ENCODE measurements around the gene RASSF5. TPM values are rescaled to one million over a fixed set of nuclear protein-coding genes. Genes with fewer than 3 reads are reported as not detected.

Gene RASSF5
- total and polyA plus RNA-seq, 10 of the 15 experiments (the other 5 are each of a cell fraction or from before 2014, with no cell fraction given) = 14.0 to 89.6 (median 68.9) TPM

- TF ChIP-seq BCLAF1 (IDR thresholded peaks at IDR 0.05) = no peak
- TF ChIP-seq POLR2AphosphoS2 (IDR thresholded peaks at IDR 0.05; ENCODE audit: low read depth, low read length) = no peak
- no peak for TF ChIP-seq RAD51 (IDR thresholded peaks at IDR 0.05)
- no peak for TF ChIP-seq ATF2 (IDR thresholded peaks at IDR 0.05; ENCODE audit: low read length)
- peak in 1 of 2 experiments; percentile 59; a peak in 1 of 4 replicates for TF ChIP-seq IKZF2 (IDR thresholded peaks at IDR 0.05)
Observed at GRCh38 chr1:206472454-206472853, 34.9 kb upstream of the RASSF5 start (continued).

GRCh38 chr1:206472886-206473285, 34.4 kb upstream of the RASSF5 start:
- no peak for ATAC-seq
- RAD21 ChIA-PET (ENCODE audit: unreplicated experiment) = no interaction called here
- intact Hi-C loops (cut with micrococcal nuclease; ENCODE audit: unreplicated experiment) = loop anchor here (5.0 kb wide), 1 partner anchor 84 kb away; no protein-coding TSS in a partner anchor

More at GRCh38 chr1:206472886-206473285, 34.4 kb upstream of the RASSF5 start:
- Histone ChIP-seq H3K36me3 (ENCODE audit: control insufficient read depth in 2 of 2, insufficient read depth in 2 of 2, low read length in 1 of 2) (peaks cover 26 to 27% of the 10 kb centered on the region in 2 experiments), H2AFZ (ENCODE audit: control insufficient read depth, low read depth, low read length) (no peak overlapping the region), H3K4me3 (peak overlapping the region; percentile 94), H3K9ac (ENCODE audit: control insufficient read depth, insufficient read depth, low read length) (peak overlapping the region; percentile 77), H4K20me1 (ENCODE audit: control insufficient read depth, insufficient read depth) (no peaks in the 10 kb centered on the region), H3K27ac (ENCODE audit: control insufficient read depth, insufficient read depth) (peak overlapping the region; percentile 88), H3K9me3 (replicated peaks; ENCODE audit: control insufficient read depth, insufficient read depth, low read length) (no peaks in the 10 kb centered on the region), H3K79me2 (ENCODE audit: control insufficient read depth, insufficient read depth, low read length) (peaks cover 38% of the 10 kb centered on the region), H3K27me3 (replicated peaks in 1 of 2; ENCODE audit: control insufficient read depth in 2 of 2, insufficient read depth in 2 of 2, low read length in 1 of 2) (no peaks in the 10 kb centered on the region), H3K4me1 (ENCODE audit: control insufficient read depth, insufficient read depth, low read length) (peaks cover 42% of the 10 kb centered on the region), H3K4me2 (ENCODE audit: control insufficient read depth, insufficient read depth) (peak overlapping the region; percentile 99)
- ChIA-PET SMC1A (ENCODE audit: uncharacterized antibody, unreplicated experiment) (interaction anchor here (0.9 to 4.4 kb wide), 5 partner anchors 10 to 83 kb away, joined by 3 to 17 read pairs (median 3); no protein-coding TSS in a partner anchor), CTCF (interaction anchor here (1.3 to 4.1 kb wide), 3 partner anchors 11 to 23 kb away, joined by 3 to 55 read pairs (median 18); no protein-coding TSS in a partner anchor), POLR2A (interaction anchor here (0.9 to 4.3 kb wide), 4 partner anchors 11 to 34 kb away, joined by 3 to 37 read pairs (median 4); no protein-coding TSS in a partner anchor)
- in situ Hi-C loops (cut with MboI) = no loop called here
- 26% methylated on average over 5 of the region's 5 CpGs for WGBS (ENCODE audit: insufficient coverage, insufficient replicate concordance, low lambda C conversion rate, missing lambda C conversion rate)
- FAIRE-seq = no peak
- BruUV-seq (replicated peaks) = no TSS peak
- TF ChIP-seq WRNIP1 (IDR thresholded peaks at IDR 0.05; ENCODE audit: borderline replicate concordance, low read depth, low read length) = no peak
- TF ChIP-seq SMARCA5 (IDR thresholded peaks at IDR 0.05) = 0 out of 2 replicates have a peak, but pooled peaks have one; percentile 30
- peak; percentile 38; the same call in 1 of the 2 replicates for TF ChIP-seq NFXL1 (IDR thresholded peaks at IDR 0.05; ENCODE audit: borderline replicate concordance)
- TF ChIP-seq BCL3 (IDR thresholded peaks at IDR 0.05; ENCODE audit: borderline replicate concordance, insufficient read depth, low read depth, low read length, poor library complexity, severe bottlenecking) = no peak
- no peak for TF ChIP-seq NFYA (IDR thresholded peaks at IDR 0.05; ENCODE audit: borderline replicate concordance, low read depth, low read length)
- no peak for TF ChIP-seq MYC (IDR thresholded peaks at IDR 0.05; ENCODE audit: insufficient read depth, insufficient read length, insufficient replicate concordance, low read length, severe bottlenecking)
- TF ChIP-seq GATAD2B (conservative IDR thresholded peaks at IDR 0.05; ENCODE audit: low read depth) = no peak
- TF ChIP-seq PAX5 (IDR thresholded peaks at IDR 0.05; ENCODE audit: borderline replicate concordance, low read depth, low read length) = no peak
- TF ChIP-seq PML (IDR thresholded peaks at IDR 0.05; ENCODE audit: low read length) = no peak
- DNase-seq (ENCODE audit: low read depth, low spot score) = no peak
